ENCODE data around the gene RNF166. TPM values are rescaled to one million over a fixed set of nuclear protein-coding genes. Genes with fewer than 3 reads are reported as not detected.
"Not testable (repeated sequence)": the region's sequence is repeated elsewhere in the genome, so short reads cannot be mapped to it uniquely, and the experiment has no call there.

RNF166 gene
- total RNA-seq, 4 donors from 2014 or later, result 22.9 to 32.5 (median 26.1) TPM

GRCh38 chr16:88671806-88672205 is 34.4 kb downstream of the RNF166 start:
- H3K4me3 ChIP-seq, result no peak overlapping the region
- H3K27ac ChIP-seq, result peak overlapping the region in 1 of 4 donors; percentile 75
- H3K36me3 ChIP-seq, result no peaks in the 10 kb centered on the region
- in situ Hi-C loops (cut with MboI; ENCODE audit: low sequenced_read_pairs in 4 of 4), result no loop called here
- TF ChIP-seq, protein P1, sequence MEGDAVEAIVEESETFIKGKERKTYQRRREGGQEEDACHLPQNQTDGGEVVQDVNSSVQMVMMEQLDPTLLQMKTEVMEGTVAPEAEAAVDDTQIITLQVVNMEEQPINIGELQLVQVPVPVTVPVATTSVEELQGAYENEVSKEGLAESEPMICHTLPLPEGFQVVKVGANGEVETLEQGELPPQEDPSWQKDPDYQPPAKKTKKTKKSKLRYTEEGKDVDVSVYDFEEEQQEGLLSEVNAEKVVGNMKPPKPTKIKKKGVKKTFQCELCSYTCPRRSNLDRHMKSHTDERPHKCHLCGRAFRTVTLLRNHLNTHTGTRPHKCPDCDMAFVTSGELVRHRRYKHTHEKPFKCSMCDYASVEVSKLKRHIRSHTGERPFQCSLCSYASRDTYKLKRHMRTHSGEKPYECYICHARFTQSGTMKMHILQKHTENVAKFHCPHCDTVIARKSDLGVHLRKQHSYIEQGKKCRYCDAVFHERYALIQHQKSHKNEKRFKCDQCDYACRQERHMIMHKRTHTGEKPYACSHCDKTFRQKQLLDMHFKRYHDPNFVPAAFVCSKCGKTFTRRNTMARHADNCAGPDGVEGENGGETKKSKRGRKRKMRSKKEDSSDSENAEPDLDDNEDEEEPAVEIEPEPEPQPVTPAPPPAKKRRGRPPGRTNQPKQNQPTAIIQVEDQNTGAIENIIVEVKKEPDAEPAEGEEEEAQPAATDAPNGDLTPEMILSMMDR (IDR thresholded peaks at IDR 0.05 in 4 of 5, conservative IDR thresholded peaks at IDR 0.05 in 1 of 5), result no peak
- TF ChIP-seq POLR2A (IDR thresholded peaks at IDR 0.05), result no peak
- no peaks in the 10 kb centered on the region for H3K27me3 ChIP-seq
- ATAC-seq (no peak), DNase-seq (no peak)
- H3K9me3 ChIP-seq, result no peaks in the 10 kb centered on the region
- peaks cover 39 to 41% of the 10 kb centered on the region in 2 donors for H3K4me1 ChIP-seq
- intact Hi-C loops (cut with DNase I; ENCODE audit: low total_unique reads), result no loop called here

- no peak for DNase-seq
- Histone ChIP-seq H3K27me3 (no peaks in the 10 kb centered on the region), H3K4me3 (no peak overlapping the region), H3K9me3 (no peaks in the 10 kb centered on the region), H3K27ac (peak overlapping the region in 1 of 4 donors; percentile 2), H3K36me3 (no peaks in the 10 kb centered on the region), H3K4me1 (peaks cover 22 to 34% of the 10 kb centered on the region in 2 donors)
- TF ChIP-seq, protein P1 (IDR thresholded peaks at IDR 0.05 in 4 of 5, conservative IDR thresholded peaks at IDR 0.05 in 1 of 5), result no peak
- no peak for TF ChIP-seq POLR2A (IDR thresholded peaks at IDR 0.05)
- in situ Hi-C loops (cut with MboI; ENCODE audit: low sequenced_read_pairs in 4 of 4) (no loop called here), intact Hi-C loops (cut with DNase I; ENCODE audit: low total_unique reads) (no loop called here)
- no peak for ATAC-seq
Measured at GRCh38 chr16:88669980-88670379, 36.2 kb downstream of the RNF166 start.

DNA sequence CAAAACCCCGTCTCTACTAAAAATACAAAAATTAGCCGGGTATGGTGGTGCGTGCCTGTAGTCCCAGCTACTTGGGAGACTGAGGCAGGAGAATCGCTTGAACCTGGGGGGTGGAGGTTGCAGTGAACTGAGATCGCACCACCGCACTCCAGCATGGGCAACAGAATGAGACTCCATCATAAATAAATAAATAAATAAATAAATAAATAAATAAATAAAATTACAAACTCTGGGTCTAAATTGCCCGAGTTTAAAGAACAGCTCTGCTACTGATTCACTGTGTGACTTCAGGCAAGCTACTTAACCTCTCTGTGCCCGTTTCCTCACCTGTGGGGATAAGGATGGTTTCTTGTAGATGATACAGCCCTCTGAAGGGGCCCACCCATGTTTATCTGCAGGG is 36.7 kb downstream of the RNF166 start:
- H3K27me3 ChIP-seq; ATAC-seq; in situ Hi-C loops (cut with MboI; ENCODE audit: low sequenced_read_pairs in 4 of 4); intact Hi-C loops (cut with DNase I; ENCODE audit: low total_unique reads); DNase-seq; H3K4me3 ChIP-seq; H3K36me3 ChIP-seq; H3K9me3 ChIP-seq: not testable (repeated sequence)
- Histone ChIP-seq H3K27ac (peak overlapping the region in 1 of 4 donors; percentile 2), H3K4me1 (peaks cover 19 to 33% of the 10 kb centered on the region in 2 donors)

GRCh38 chr16:88667461-88667860 is 38.7 kb downstream of the RNF166 start:
- no peaks in the 10 kb centered on the region for H3K36me3 ChIP-seq
- DNase-seq (no peak), ATAC-seq (no peak)
- no peaks in the 10 kb centered on the region for H3K27me3 ChIP-seq
- intact Hi-C loops (cut with DNase I; ENCODE audit: low total_unique reads), result no loop called here
- no peak overlapping the region for H3K27ac ChIP-seq
- no peaks in the 10 kb centered on the region for H3K9me3 ChIP-seq
- in situ Hi-C loops (cut with MboI; ENCODE audit: low sequenced_read_pairs in 4 of 4), result no loop called here
- peaks cover 11 to 23% of the 10 kb centered on the region in 2 donors for H3K4me1 ChIP-seq
- TF ChIP-seq, protein P1 (IDR thresholded peaks at IDR 0.05 in 4 of 5, conservative IDR thresholded peaks at IDR 0.05 in 1 of 5), result no peak
- TF ChIP-seq POLR2A (IDR thresholded peaks at IDR 0.05), result no peak
- no peak overlapping the region for H3K4me3 ChIP-seq

GRCh38 chr16:88665570-88665969 is 40.6 kb downstream of the RNF166 start:
- ATAC-seq (no peak), DNase-seq (no peak)
- Histone ChIP-seq H3K27ac (peak overlapping the region in 2 of 4 donors; percentile 6 to 53), H3K4me1 (peaks cover 15 to 28% of the 10 kb centered on the region in 2 donors), H3K36me3 (no peaks in the 10 kb centered on the region), H3K27me3 (no peaks in the 10 kb centered on the region), H3K9me3 (no peaks in the 10 kb centered on the region), H3K4me3 (no peak overlapping the region)
- no peak for TF ChIP-seq POLR2A (IDR thresholded peaks at IDR 0.05)
- TF ChIP-seq, protein P1 (IDR thresholded peaks at IDR 0.05 in 4 of 5, conservative IDR thresholded peaks at IDR 0.05 in 1 of 5), result no peak
- intact Hi-C loops (cut with DNase I; ENCODE audit: low total_unique reads), result no loop called here
- in situ Hi-C loops (cut with MboI; ENCODE audit: low sequenced_read_pairs in 4 of 4), result no loop called here
